ENCODE results near the gene DUSP12. TPM values are rescaled to one million over a fixed set of nuclear protein-coding genes. Genes with fewer than 3 reads are reported as not detected.

Gene DUSP12
- total RNA-seq, 1 donor from 2014 or later = 30.0 TPM

- DNase-seq (ENCODE audit: low read depth) = peak; percentile 87
Observed at GRCh38 chr1:161727256-161727924, 22.2 kb upstream of the DUSP12 start.

- no peak for DNase-seq (ENCODE audit: low read depth)
Observed at GRCh38 chr1:161728376-161729226, 21.0 kb upstream of the DUSP12 start.

- DNase-seq (ENCODE audit: low read depth) = peak; percentile 52
Observed at GRCh38 chr1:161730050-161730564, 19.5 kb upstream of the DUSP12 start.

GRCh38 chr1:161731241-161731640, 18.3 kb upstream of the DUSP12 start:
- DNase-seq (ENCODE audit: low read depth) = no peak

GRCh38 chr1:161731981-161732718, 17.4 kb upstream of the DUSP12 start:
- no peak for DNase-seq (ENCODE audit: low read depth)

- DNase-seq (ENCODE audit: low read depth) = peak; percentile 93
Observed at GRCh38 chr1:161733526-161733925, 16.1 kb upstream of the DUSP12 start.

- DNase-seq (ENCODE audit: low read depth) = no peak
Observed at GRCh38 chr1:161735837-161736236, 13.7 kb upstream of the DUSP12 start.

- DNase-seq (ENCODE audit: low read depth) = no peak
Observed at GRCh38 chr1:161736335-161736969, 13.1 kb upstream of the DUSP12 start.

GRCh38 chr1:161737625-161738024, 12.0 kb upstream of the DUSP12 start:
- no peak for DNase-seq (ENCODE audit: low read depth)

- DNase-seq (ENCODE audit: low read depth) = peak; percentile 78
Observed at GRCh38 chr1:161738627-161739287, 10.8 kb upstream of the DUSP12 start.

GRCh38 chr1:161739865-161740566, 9.6 kb upstream of the DUSP12 start:
- DNase-seq (ENCODE audit: low read depth) = no peak

- no peak for DNase-seq (ENCODE audit: low read depth)
Observed at GRCh38 chr1:161740921-161741320, 8.7 kb upstream of the DUSP12 start.

- no peak for DNase-seq (ENCODE audit: low read depth)
Observed at GRCh38 chr1:161743231-161743630, 6.4 kb upstream of the DUSP12 start.

GRCh38 chr1:161747801-161748200, 1.8 kb upstream of the DUSP12 start:
- no peak for DNase-seq (ENCODE audit: low read depth)

GRCh38 chr1:161763522-161764098, 14.0 kb downstream of the DUSP12 start:
- peak; percentile 30 for DNase-seq (ENCODE audit: low read depth)

- peak; percentile 94 for DNase-seq (ENCODE audit: low read depth)
Observed at GRCh38 chr1:161766102-161766981, 16.8 kb downstream of the DUSP12 start, which contains the start of gene ATF6. Gene ATF6 (plus strand): TSS chr1:161766320. CDS start chr1:161766361, 41 bp downstream.

- no peak for DNase-seq (ENCODE audit: low read depth)
Observed at GRCh38 chr1:161768461-161768860, 18.9 kb downstream of the DUSP12 start.

GRCh38 chr1:161768986-161769672, 19.5 kb downstream of the DUSP12 start:
- no peak for DNase-seq (ENCODE audit: low read depth)

All from renal cortical epithelial cell (primary cell).